ENCODE data around the gene OLFM3.

DNA sequence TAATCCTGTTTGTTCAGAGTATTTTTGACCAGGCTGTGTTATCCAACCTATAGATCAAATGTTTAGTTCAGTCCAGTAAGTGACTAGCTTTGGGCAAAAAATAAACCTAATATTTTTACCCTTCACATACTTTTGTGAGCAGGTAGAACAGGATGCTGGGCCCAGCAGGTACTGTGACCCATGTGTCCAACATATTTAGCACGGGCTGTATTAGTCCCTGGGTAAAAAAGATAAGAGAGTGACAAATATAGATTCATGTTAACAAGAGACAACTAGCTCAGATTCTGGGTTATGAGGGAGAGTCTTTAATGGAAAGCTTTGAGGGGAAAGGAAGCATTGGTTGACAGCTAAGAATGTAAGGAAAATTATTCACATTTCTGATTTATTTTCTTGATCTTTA is 43.1 kb downstream of the OLFM3 start:
- TF ChIP-seq, protein P1, sequence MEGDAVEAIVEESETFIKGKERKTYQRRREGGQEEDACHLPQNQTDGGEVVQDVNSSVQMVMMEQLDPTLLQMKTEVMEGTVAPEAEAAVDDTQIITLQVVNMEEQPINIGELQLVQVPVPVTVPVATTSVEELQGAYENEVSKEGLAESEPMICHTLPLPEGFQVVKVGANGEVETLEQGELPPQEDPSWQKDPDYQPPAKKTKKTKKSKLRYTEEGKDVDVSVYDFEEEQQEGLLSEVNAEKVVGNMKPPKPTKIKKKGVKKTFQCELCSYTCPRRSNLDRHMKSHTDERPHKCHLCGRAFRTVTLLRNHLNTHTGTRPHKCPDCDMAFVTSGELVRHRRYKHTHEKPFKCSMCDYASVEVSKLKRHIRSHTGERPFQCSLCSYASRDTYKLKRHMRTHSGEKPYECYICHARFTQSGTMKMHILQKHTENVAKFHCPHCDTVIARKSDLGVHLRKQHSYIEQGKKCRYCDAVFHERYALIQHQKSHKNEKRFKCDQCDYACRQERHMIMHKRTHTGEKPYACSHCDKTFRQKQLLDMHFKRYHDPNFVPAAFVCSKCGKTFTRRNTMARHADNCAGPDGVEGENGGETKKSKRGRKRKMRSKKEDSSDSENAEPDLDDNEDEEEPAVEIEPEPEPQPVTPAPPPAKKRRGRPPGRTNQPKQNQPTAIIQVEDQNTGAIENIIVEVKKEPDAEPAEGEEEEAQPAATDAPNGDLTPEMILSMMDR (IDR thresholded peaks at IDR 0.05), result no peak
- no peak for TF ChIP-seq POLR2A (IDR thresholded peaks at IDR 0.05)

Data from uterus (tissue), 2 donors.